Mammary epithelial cell (primary cell): ENCODE results near the gene OR6B1.

Source experiments
- EZH2 ChIP-seq: IDR thresholded peaks from 2 replicates; pipeline ENCODE4 v1.6.1; 2012; ENCODE audit warnings: low read length, inconsistent platforms, borderline replicate concordance
- TF ChIP-seq, protein P1 (sequence below), 2 donors: IDR thresholded peaks in 1 of 2; conservative IDR thresholded peaks in 1 of 2; 2 replicates each; pipeline ENCODE4 v1.5.1; 2011 to 2012; ENCODE audit warnings: inconsistent platforms in 2 of 2, low read length in 2 of 2, mild to moderate bottlenecking in 2 of 2, control low read depth in 1 of 2, low read depth in 1 of 2; ENCODE audit not compliant: insufficient read depth in 1 of 2; ENCODE audit errors: extremely low read depth in 1 of 2

DNA sequence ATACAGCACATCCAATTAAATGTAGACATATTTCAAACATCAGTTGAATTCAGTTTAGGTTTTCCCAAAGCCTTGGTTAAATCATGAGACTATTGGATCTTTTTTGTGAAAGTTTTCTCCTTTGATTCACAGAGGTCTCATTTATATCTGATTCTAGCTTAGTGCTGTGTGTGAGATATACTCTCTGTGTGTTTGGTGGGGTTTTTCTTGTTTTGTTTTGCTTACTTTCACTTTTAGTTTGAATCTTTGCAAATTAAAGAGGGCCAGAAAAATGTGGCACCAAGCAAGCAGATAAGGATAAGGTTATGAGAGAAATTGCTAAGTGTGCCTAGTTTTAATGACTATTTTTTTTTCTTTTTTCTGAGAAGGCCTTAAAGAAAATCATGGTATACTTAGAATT, 12.6 kb upstream of the OR6B1 start:
- TF ChIP-seq, protein P1, sequence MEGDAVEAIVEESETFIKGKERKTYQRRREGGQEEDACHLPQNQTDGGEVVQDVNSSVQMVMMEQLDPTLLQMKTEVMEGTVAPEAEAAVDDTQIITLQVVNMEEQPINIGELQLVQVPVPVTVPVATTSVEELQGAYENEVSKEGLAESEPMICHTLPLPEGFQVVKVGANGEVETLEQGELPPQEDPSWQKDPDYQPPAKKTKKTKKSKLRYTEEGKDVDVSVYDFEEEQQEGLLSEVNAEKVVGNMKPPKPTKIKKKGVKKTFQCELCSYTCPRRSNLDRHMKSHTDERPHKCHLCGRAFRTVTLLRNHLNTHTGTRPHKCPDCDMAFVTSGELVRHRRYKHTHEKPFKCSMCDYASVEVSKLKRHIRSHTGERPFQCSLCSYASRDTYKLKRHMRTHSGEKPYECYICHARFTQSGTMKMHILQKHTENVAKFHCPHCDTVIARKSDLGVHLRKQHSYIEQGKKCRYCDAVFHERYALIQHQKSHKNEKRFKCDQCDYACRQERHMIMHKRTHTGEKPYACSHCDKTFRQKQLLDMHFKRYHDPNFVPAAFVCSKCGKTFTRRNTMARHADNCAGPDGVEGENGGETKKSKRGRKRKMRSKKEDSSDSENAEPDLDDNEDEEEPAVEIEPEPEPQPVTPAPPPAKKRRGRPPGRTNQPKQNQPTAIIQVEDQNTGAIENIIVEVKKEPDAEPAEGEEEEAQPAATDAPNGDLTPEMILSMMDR (conservative IDR thresholded peaks at IDR 0.05 in 1 of 2, IDR thresholded peaks at IDR 0.05 in 1 of 2; ENCODE audit: extremely low read depth in 1 of 2, insufficient read depth in 1 of 2, low read depth in 1 of 2, low read length in 2 of 2) = no peak
- TF ChIP-seq EZH2 = no peak
